HG02852 (cell line): ENCODE data around the gene TNS1.
"Not testable (repeated sequence)": the region's sequence is repeated elsewhere in the genome, so short reads cannot be mapped to it uniquely, and the experiment has no call there.

Experiments used
- ATAC-seq: cut with Tn5 transposase; IDR thresholded peaks from one replicate; pipeline ENCODE4 v1.9.1; 2021; ENCODE audit warnings: mild to moderate bottlenecking, moderate library complexity; ENCODE audit not compliant: unreplicated experiment

The TNS1 gene

DNA sequence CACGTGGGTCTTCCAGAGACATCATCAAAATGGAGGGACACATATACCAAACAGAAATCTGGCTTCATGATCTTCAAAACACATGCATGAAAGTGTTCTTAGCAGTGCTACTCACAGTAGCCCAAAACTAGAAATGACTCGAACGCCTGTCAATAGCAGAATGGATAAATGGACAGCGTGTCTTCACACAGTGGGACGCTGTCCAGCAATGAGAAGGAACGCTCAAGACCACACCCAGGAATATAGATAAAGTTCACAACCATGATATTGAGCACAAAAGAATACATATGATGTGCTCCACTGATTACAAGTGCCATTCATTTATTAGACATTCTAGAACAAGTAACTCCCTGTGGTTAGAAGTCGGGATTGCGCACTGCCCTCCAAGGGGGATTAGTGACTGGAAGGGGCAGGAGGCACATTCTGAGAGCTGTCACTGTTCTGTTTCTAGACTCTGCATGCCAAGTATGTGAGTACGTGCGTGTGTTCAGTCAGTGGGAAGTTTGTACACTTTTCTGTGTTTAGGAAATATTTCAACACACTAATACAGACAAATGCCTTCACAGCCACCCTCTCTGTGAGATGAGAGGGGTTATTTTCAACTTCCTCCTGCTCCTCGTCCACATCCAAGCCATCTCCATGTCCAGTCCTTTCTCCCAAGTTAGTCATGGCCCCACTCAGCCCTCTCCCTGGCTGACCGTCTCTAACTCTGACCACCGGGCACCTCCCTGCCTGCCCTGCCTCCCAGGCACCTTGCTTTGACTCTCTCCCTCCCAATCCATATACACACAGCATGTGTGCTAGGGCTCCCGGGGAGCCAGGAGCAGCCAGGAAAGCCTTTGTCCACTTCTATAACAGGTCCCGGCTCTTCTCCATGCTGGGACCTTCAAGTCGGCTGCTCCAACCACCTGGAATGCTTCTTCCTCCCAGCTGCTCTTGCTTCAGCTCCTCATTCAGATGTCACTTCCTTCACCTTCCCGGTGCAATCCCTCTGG lies 26.9 kb upstream of the TNS1 start:
- no peak for ATAC-seq

DNA sequence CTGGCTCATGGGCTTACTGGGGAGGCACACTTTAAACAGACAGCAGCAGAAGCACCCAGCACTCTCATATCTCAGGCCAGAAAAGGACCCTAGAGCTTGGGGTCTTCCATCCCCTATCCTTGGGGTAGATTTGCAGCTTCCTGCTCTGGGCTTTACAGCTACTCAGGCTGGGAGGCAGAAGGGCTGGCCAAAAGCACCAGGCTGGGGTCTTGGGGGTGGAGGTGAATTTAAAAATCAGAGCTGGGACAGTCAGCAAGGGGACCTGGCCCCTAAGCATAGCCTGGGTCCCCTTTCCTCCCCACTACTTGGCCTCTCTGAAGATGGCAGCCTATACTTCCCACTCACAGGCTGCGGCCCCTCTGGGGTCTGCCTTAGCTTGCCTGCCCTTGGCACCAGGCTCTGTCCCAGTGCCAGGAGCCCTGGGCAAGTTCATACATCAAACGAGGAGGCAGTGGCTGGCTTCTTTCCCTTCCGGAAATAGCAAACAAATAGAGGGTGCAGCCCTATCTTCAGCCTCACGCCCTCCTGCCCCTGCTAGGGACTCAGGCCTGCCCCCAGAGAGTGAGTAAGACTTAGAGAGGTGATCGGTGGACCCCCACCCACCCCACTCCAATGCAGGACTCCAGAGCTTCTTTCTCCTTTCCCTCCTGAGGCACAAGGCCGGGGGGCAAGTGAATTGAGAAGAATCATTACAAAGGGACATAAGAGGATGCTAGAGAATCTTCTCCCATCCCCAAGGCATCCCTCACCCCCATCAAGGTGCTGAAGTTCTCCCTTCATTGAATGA lies 26.0 kb upstream of the TNS1 start:
- no peak for ATAC-seq

DNA sequence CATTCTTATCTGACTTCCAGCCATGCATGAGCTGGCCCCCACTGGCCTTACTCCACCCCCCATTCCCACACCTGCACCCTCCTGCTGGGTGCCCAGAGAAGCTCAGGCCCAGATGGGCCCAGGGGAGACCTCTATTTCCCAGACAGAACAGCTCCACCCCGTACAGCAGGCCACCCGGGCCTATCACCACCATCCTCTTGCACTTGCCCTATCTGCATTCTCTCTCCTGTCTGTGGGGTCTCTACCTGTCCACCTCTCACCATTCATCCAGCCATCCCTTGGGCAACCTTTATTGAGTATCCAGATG lies 25.3 kb upstream of the TNS1 start:
- ATAC-seq, result no peak

DNA sequence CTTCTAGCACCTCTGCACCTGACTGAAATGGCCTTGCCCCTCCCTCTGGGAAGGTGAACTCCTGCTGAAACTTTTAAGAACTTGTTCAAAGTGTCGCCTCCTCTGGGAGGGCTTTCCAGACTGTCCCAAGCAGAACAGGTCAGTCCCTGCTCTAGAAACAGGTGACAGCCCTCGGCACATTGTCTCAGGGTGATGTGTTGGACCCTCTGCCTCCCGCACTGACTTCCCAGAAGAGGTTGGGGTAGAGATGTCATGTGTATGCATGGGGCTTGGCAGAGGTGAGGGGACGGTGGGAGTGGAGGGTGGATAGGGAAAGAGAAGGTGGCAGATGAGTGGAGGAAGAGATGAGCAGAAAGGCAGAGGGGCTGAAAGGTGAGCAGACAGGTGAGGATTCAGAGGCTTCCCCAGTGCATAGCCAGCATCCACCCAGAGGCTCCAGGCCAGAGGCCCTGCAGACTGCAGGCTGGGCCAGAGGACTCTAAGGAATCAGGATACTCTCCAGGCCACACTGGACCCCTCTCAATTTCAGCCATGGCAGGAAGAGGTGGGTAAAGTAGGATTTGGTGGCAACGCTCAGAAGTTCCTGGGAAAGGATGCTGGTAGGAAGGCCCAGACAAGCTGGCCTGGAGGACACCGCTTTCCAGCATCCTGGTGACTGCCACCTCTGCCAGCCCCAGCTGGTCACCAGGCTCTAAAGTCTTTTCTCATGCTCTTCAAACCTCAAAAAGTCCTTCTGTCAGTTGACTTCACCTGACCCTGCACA lies 24.8 kb upstream of the TNS1 start:
- ATAC-seq, result no peak

DNA sequence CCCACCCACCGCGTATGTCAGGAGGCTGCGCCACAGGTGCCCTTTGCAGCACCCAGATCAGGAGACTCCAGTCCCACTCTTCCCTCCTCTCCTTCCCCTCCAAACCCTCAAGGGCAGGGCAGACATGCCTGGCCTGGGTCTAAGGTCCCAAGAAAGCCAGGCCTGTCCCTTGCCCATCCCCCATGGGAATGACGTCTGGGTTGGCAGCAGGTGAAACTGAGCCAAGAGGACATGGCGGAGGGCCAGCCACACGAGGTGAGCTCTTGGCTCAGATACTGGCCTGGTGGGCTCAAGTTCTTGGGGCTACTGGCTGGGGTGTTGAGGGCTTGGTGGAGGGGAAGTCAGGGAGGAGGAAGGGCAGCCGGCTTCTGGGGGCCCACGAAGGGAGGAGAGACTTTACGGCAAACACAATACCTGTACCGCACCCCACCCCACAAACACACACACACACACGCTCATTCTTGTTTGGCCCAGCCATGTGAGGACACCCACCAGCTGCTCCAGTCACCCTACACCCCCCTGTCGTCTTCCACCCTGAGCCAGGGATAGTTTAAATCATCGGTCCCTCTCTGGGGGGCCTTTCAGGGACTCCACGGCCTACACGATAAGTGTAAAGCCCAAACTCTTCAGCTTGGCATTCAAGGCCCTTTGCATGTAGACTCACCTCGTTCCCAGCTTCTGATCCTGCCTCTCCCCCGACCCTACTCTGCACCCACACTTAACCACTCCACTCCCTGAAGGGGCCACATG lies 24.1 kb upstream of the TNS1 start:
- no peak for ATAC-seq

DNA sequence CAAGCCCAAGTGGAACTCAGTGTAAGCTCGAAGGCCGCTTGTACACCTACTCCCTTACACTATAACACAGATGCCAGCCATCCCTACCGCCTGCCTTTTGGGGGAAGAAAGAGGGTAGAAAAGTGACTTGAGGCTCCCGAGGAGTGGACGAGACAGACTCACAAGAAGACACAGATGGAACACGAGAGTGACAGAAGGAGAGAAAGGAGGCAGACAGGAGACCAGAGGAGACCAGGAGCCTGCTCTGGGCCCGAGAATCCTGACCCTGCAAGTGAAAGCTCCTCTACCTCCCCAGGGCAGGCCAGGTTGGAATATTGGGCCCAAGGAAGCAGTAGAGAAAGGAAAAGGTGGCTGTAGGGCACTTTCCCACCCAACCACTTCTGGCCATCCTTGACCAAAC lies 23.4 kb upstream of the TNS1 start:
- ATAC-seq, result no peak

DNA sequence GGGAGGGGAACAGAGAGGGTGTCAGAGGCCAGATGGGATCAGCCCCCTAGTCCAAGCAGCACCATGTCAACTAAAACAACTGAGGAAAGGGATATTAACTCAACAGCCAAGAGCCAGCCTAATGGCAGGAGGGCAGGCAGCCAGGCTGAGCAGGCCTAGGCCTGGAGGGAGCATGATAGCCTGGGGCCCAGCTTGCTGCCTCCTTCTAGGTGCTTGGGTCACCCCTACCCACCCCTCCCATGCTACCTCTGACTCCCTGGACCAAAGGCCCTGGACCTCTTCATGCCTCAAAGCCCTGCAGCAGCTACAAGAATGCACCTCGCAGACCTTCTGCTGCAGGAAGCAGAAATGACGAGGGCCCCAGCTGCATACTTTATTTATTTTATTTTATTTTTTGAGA lies 22.1 kb upstream of the TNS1 start:
- no peak for ATAC-seq

DNA sequence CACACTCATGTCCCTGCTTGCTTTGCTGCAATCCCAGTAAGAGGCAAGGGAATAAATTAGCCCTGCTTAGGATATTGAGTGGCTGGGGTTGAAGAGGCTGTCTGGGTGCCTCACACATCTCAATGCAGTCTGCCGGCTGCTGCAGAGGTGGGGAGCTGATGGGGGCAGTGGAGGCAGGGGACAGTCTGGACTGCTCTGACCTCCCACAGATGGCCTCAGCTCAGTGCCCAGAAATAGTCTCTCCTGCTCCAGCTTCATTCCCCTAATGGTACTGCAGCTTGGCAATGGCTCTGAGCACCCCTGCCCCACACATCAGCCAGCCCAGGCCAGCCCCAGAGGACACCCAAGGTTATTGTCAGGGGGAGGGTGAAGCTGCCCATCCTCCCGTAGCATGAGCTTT lies 21.5 kb upstream of the TNS1 start:
- ATAC-seq, result no peak

DNA sequence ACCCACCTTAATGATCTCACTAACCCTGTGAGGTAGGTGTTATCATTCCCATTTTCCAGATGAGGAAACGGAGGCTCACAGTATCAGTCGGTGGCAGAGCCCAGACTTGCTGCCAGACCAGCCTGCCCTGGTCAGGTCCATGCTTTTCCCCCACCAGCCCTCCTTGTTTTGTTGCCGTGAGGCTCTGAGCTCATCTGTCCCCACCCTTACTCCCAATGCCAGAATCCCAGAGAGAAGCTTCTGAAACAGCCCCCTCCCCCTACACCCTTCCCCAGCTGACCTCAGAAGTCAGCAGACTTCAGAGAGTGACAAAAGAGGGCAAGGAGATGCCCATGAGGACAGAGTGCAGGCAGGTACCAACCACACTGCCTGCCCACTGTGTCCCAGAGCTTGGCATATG lies 20.8 kb upstream of the TNS1 start:
- no peak for ATAC-seq

DNA sequence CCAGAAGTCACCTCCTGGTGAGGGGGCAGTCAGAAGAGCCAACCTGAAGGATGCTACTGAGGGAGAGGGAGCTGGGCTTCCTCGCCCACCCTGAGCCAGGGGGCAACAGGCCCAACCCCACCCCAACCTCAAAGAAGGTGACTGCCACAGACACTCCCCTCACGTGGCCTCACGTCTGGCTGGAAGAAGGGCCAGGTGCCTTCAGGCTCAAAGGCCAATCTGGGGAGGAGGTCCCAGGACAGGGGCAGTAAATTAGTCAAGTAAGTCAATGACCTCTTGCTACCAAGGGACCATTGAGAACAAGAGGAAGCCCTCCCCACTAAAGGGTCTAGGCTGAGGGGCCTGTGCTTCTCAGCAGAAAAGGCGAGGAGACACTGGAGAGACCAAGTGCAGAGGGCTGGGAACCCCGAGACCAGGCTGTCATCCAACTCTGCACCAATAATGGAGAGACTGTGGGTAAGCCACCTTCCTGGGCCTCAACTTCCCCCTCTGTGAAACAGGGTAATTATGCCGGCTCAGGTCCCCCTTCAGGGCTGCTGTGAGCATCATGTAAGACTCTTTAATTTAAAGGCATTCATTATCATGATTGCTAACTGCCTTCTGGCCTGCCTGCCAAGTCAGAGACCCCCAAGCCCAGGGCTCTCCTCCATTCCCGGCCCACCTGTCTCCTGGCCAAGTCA lies 20.2 kb upstream of the TNS1 start:
- ATAC-seq, result no peak

DNA sequence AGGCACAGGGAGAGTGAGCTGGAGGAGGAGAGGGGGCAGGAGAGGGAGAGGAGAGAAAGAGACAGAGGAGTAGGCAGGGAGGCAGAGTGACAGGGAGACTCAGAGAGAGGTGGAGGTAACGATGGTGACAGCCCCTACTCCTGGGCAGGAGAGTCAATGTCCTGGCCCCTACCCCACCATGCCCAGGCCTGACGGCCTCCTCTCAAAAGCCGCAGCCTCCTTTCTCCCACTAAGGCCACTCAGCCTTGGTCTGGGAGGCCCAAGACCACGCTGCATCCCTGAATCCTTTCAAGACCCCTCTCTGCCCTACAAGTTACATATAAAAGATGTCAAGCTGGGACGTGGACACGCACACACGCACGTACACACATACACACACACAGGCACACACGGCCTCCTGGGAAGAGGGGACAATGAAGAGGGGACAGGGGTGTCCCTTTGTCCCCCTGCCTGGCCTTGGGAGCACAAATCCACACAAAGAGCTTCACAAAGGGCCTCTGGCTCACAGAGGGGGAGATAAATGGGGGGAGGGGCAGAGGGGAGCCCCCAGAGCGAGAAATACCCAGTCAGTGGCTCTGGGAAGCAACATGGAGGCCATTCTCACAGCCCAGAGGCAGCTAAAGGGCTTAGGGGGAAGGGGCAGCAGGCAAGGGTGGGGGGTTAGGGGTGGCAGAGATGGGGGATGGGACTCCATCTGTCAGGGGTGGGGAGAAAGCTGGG lies 19.5 kb upstream of the TNS1 start:
- no peak for ATAC-seq

DNA sequence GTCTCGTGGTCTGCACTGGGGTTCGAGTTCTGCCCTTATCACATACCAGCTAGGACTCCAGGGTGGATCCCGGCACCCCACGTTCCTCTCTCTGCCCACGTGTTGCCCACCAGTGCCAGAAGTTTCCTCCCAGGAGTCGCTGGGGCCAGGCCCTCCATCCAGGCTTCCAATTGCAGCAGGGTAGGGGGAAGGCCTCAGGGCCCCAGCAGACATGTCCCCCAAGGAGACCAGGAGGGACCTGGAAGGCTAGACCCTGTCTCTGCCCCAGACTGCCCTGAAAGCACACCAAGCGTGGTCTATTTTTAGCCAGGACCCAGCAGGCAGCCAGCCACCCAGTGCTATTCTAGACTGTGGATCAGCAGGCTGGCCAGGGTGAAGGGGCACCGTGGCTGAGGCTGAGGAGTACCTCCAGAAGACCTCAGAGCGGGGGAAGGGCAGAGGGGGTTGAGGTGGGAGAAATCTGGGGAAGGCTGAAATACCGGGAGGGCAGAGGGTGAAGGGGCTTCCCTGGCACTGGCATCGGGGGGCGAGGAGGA lies 18.8 kb upstream of the TNS1 start:
- no peak for ATAC-seq

DNA sequence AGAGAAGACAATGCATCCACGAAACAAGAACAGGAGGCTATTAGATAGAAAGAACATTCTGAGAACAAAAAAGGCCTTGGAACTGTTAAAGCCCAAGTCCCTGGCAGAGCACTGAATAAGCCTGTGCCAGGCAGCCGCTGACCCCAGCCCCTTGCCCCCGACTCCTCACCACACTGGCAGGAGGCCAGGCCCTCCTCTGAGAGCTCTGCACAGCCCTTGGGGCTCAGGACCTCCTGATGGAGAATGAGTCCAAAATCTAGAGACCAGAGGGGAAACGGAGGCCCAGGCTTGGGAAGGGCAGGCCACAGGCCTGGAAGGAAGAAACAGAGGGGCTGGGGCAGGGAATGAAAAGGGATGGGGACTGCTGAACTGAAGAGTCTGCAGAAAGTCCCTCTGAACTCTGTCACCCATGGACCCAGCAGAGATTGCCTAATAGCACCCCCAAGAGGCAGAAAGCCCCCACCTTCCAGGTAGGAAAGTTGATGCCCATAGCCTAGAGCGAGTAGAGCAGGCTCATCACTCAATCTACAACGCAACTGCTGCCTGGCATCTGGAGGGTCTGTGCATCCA lies 18.3 kb upstream of the TNS1 start:
- no peak for ATAC-seq

DNA sequence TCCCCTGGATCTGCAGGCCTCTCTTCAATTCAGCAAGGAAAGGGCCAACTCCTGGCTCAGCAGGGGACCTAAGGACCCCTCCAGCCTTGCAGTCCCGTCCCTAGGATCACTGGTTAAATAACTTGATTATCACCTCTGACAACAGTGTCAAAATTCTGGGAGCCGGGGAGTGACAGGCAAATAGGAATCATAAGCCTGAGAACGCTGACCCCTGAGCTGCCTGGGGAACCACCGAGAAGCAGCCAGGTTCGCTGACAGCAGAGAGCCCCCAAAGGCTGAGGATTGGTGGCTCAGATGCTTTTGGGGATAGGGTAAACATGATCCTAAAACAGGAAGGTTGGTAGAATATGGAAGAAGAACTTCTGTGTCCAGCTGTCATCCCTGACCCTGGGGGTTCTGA lies 17.5 kb upstream of the TNS1 start:
- ATAC-seq, result no peak

DNA sequence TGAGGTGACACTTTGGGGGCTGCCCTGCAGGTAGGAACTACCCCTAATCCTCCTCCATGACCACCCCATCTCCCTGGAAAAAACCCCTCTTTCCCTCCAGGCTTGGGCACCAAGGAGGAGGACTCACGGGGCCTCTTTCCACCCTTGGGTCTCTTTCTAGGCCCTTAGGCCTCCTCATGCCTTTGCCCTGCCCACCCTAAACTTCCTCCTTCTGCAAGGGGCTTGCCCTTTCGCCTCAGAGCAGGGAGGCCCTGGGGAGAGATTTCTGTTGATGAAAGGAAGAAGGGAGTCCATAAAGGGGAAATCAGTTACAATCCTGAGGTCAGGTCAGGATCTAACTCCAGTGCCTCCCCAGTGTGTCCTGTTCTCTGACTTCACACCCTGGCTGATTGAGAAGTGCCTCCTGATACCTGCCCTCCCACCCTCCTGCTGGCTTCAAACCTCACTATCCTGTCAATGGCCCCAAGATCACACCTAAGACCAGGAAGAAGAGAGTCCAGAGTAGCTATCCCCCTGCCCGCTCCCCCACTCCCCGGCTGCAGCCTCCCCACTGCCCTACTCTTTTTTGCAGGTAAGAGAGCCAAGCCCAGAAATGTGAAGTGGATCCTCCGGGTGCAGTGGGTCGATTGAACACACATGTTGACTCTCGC lies 16.7 kb upstream of the TNS1 start:
- no peak for ATAC-seq

DNA sequence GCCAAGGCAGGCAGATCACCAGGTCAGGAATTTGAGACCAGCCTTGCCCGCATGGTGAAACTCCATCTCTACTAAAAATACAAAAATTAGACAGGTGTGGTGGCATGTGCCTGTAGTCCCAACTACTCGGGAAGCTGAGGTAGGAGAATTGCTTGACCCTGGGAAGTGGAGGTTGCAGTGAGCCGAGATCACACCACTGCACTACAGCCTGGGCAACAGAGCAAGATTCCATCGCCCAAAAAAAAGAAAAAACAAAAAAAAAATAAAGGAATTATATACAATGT lies 16.0 kb upstream of the TNS1 start:
- ATAC-seq, result not testable (repeated sequence)

DNA sequence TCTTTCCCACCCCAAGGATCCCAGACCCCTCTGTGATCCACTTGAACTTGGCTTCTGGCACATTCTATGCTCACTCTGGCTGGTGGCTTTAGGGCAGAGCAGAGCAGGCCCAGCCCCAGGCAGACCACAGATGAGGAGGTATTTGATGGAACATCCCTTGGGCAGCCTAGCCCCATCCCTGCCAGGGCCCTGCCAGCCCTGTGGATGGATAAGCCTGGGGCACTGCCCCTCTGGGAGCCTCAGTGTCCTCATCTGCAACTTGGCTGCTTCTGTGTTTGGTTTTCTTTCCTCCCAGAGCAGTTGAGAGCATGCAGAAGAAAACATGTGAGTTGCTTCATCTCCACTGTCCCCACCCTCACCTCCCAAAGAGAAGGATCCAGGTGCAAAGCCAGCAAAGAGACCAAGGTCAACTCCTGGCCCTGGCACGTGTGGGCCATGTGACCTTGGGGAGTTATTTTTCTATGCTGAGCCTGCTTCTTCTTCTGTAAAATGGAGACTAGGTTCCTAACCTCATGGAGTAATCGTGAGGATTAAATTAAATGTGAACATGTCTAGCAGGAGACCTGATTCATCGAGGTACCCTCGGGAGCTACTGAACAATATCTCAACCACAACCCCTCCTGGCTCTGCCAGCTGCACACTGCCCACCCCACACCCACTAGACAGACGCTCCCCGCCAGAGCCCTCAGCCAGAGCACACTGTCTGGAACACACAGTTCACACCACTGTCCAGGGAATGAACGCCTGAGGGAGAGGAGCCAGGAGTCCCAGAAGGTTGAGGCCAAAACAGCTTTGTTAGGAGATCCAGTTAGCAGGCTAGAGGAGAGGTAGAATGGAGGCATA lies 14.6 kb upstream of the TNS1 start:
- no peak for ATAC-seq

DNA sequence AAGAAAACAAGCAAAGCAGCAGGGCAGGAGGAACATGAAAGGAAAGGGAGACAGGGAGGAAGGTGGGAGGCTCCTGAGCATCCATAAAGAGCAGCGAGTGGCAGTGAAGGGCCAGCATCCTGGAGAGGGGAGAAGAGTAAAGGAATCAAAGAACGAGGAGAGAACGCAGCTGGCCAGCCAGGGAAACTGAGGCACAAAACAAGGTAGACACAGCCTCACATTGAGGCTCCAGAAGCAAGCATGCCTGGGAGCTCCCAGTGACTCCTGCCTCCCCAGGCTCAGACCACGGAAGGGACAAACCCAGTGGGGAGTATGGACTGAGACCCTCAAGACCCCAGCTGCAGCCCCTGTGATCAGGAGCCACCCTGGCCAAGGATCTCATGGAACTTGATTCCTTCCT lies 14.0 kb upstream of the TNS1 start:
- ATAC-seq, result no peak
